OCI-LY3 (cell line): ENCODE measurements around the gene UNCX.
"Not testable (repeated sequence)": the region's sequence is repeated elsewhere in the genome, so short reads cannot be mapped to it uniquely, and the experiment has no call there.

Source experiments
- H2AFZ ChIP-seq: fragments of 200-600, 300-600 bp; shearing (Covaris generic); 2 replicates; pipeline ENCODE4 v1.6.0; 2014; ENCODE audit warnings: antibody characterized with exemption, low read depth, low read length
- H3K27ac ChIP-seq: fragments of 200-600, 300-600 bp; sonication (generic); 2 replicates; pipeline ENCODE4 v1.5.1; 2014; ENCODE audit warnings: mild to moderate bottlenecking, low read length, moderate library complexity, mixed read lengths
- H3K27me3 ChIP-seq: fragments of 200-600, 300-600 bp; sonication (generic); 2 replicates; pipeline ENCODE4 v1.6.1; 2014; ENCODE audit warnings: low read depth, low read length, mixed read lengths
- H3K36me3 ChIP-seq: fragments of 200-600, 300-600 bp; sonication (generic); replicated peaks from 2 replicates; pipeline ENCODE3; 2014; ENCODE audit warnings: low read depth, low read length, mixed read lengths
- H3K4me1 ChIP-seq: fragments of 300-600, 200-600 bp; sonication (generic); 2 replicates; pipeline ENCODE4 v1.6.1; 2014; ENCODE audit warnings: low read length, mixed read lengths
- H3K4me2 ChIP-seq: fragments of 200-600, 300-600 bp; sonication (generic); 2 replicates; pipeline ENCODE4 v1.6.1; 2014; ENCODE audit warnings: low read length, mixed read lengths
- H3K4me3 ChIP-seq: fragments of 300-600, 200-600 bp; sonication (generic); 2 replicates; pipeline ENCODE4 v1.5.1; 2014; ENCODE audit warnings: antibody characterized with exemption, mild to moderate bottlenecking, low read length, moderate library complexity
- H3K79me2 ChIP-seq: fragments of 300-600, 200-600 bp; shearing (Covaris generic); 2 replicates; pipeline ENCODE4 v1.6.1; 2014; ENCODE audit warnings: mild to moderate bottlenecking, low read length, mixed read lengths
- H3K9ac ChIP-seq: fragments of 300-600, 200-600 bp; shearing (Covaris generic); 2 replicates; pipeline ENCODE4 v1.6.0; 2014; ENCODE audit warnings: mild to moderate bottlenecking, low read length, moderate library complexity
- H3K9me3 ChIP-seq: fragments of 200-600, 300-600 bp; shearing (Covaris generic); 2 replicates; pipeline ENCODE4 v1.6.1; 2014; ENCODE audit warnings: low read length, mixed read lengths; ENCODE audit not compliant: insufficient read depth
- H4K20me1 ChIP-seq: fragments of 200-600, 300-600 bp; sonication (generic); 2 replicates; pipeline ENCODE4 v1.6.1; 2016; ENCODE audit warnings: low read length, mixed read lengths; ENCODE audit not compliant: insufficient read depth
- EZH2phosphoT487 ChIP-seq: fragments of 200-600 bp; shearing (Covaris generic); IDR thresholded peaks from 2 replicates; pipeline ENCODE4 v1.6.1; 2018; ENCODE audit warnings: antibody characterized with exemption, mixed run types, low read depth
- TF ChIP-seq, protein P1 (sequence below): fragments of 200-600, 300-600 bp; sonication (generic); IDR thresholded peaks from 2 replicates; pipeline ENCODE4 v1.5.1; 2014; ENCODE audit warnings: antibody characterized with exemption, low read length, low read depth

UNCX gene

DNA sequence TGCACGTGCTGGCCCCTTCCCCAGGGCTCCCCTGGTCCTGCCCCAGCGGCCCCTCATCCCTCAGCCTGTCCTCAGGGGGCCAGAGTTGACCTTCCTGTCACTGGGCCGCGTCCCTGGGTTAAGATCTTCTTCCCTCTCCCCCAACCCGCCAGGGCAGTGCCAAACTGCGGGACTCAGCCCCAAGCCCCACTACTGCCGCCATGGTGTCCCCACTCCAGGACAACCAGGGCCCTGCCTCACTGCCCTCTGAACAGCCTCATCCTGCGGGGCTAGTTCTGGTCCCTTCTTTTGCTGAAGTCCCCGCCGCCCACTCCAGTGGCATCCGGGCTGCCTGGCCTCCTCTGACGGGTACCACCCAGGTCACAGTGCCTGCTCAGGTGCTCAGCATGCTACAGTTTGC is 37.5 kb downstream of the UNCX start:
- Histone ChIP-seq H3K36me3 (no peaks in the 10 kb centered on the region), H2AFZ (no peak overlapping the region), H3K4me2 (no peak overlapping the region), H3K9me3 (peaks cover 3% of the 10 kb centered on the region; the same call in 1 of the 2 replicates), H3K9ac (no peak overlapping the region), H3K27me3 (no peaks in the 10 kb centered on the region), H4K20me1 (no peaks in the 10 kb centered on the region), H3K4me1 (no peaks in the 10 kb centered on the region), H3K4me3 (no peak overlapping the region), H3K79me2 (no peaks in the 10 kb centered on the region), H3K27ac (no peak overlapping the region)
- TF ChIP-seq, protein P1, sequence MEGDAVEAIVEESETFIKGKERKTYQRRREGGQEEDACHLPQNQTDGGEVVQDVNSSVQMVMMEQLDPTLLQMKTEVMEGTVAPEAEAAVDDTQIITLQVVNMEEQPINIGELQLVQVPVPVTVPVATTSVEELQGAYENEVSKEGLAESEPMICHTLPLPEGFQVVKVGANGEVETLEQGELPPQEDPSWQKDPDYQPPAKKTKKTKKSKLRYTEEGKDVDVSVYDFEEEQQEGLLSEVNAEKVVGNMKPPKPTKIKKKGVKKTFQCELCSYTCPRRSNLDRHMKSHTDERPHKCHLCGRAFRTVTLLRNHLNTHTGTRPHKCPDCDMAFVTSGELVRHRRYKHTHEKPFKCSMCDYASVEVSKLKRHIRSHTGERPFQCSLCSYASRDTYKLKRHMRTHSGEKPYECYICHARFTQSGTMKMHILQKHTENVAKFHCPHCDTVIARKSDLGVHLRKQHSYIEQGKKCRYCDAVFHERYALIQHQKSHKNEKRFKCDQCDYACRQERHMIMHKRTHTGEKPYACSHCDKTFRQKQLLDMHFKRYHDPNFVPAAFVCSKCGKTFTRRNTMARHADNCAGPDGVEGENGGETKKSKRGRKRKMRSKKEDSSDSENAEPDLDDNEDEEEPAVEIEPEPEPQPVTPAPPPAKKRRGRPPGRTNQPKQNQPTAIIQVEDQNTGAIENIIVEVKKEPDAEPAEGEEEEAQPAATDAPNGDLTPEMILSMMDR, result no peak
- no peak for TF ChIP-seq EZH2phosphoT487

DNA sequence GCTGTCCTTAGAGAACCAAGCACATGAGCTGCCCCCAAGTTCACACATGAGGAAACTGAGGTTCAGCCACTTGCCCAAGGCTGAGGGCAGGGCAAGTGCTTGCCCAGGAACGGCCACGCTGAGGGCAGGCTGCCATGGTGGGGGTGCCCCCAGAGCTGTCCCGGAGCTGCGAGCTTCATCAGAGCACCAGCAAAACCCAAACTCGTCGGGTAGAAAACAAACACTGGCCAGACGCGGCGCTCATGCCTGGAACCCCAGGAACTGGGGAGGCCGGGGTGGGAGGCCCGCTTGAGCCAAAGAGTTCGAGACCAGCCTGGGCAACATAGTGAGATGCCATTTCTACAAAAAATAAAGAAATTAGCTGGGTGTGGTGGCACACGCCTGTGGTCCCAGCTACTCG is 38.4 kb downstream of the UNCX start:
- Histone ChIP-seq H3K27me3 (no peaks in the 10 kb centered on the region), H3K9ac (no peak overlapping the region), H3K9me3 (peaks cover 3% of the 10 kb centered on the region; the same call in 1 of the 2 replicates), H3K4me3 (no peak overlapping the region), H3K79me2 (no peaks in the 10 kb centered on the region), H2AFZ (no peak overlapping the region), H3K27ac (no peak overlapping the region), H3K4me2 (no peak overlapping the region), H4K20me1 (no peaks in the 10 kb centered on the region), H3K36me3 (no peaks in the 10 kb centered on the region), H3K4me1 (no peaks in the 10 kb centered on the region)
- TF ChIP-seq, protein P1, result no peak
- TF ChIP-seq EZH2phosphoT487, result no peak

DNA sequence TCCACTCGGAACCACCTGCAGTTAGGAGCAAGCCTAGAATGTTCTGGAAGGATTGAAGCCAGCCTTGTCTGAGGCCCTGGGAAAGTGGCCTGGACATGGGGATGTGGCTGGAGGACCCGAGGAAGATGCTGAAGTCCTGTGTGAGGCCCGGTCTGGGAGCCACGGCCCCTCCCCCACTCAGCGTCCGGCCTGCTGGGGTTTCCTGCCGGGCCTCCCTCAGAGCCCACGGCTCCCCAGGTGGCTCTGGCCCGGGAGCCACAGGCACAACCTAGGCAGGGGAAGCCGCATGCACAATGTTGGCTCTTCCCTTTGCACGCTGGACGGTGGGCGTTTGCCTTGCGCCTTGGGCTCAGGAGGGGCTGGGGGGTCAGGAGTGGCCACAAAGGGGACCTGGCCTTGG is 39.0 kb downstream of the UNCX start:
- Histone ChIP-seq H3K27me3 (no peaks in the 10 kb centered on the region), H2AFZ (no peak overlapping the region), H3K4me1 (no peaks in the 10 kb centered on the region), H3K4me2 (no peak overlapping the region), H4K20me1 (no peaks in the 10 kb centered on the region), H3K27ac (no peak overlapping the region), H3K4me3 (no peak overlapping the region), H3K9ac (no peak overlapping the region), H3K79me2 (no peaks in the 10 kb centered on the region), H3K36me3 (no peaks in the 10 kb centered on the region), H3K9me3 (peaks cover 3% of the 10 kb centered on the region; the same call in 1 of the 2 replicates)
- TF ChIP-seq, protein P1, result no peak
- TF ChIP-seq EZH2phosphoT487, result no peak

DNA sequence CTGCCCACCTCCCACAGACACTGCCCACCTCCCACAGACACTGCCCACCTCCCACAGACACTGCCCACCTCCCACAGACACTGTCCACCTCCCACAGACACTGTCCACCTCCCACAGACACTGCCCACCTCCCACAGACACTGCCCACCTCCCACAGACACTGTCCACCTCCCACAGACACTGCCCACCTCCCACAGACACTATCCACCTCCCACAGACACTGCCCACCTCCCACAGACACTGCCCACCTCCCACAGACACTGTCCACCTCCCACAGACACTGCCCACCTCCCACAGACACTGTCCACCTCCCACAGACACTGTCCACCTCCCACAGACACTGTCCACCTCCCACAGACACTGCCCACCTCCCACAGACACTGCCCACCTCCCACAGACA is 39.5 kb downstream of the UNCX start:
- H3K4me1 ChIP-seq, H3K4me3 ChIP-seq, H3K4me2 ChIP-seq, H3K36me3 ChIP-seq, H4K20me1 ChIP-seq, H3K79me2 ChIP-seq, H3K9ac ChIP-seq, H3K27me3 ChIP-seq, H3K9me3 ChIP-seq, H3K27ac ChIP-seq, H2AFZ ChIP-seq: not testable (repeated sequence)
